Measurements from ENCODE around the gene PSG11. TPM values are rescaled to one million over a fixed set of nuclear protein-coding genes. Genes with fewer than 3 reads are reported as not detected.
"Not testable (repeated sequence)": the region's sequence is repeated elsewhere in the genome, so short reads cannot be mapped to it uniquely, and the experiment has no call there.

Gene PSG11
- not detected in 2 replicates for total RNA-seq (2014; rRNA removed)
- polyA plus RNA-seq (2012), result not detected

DNA sequence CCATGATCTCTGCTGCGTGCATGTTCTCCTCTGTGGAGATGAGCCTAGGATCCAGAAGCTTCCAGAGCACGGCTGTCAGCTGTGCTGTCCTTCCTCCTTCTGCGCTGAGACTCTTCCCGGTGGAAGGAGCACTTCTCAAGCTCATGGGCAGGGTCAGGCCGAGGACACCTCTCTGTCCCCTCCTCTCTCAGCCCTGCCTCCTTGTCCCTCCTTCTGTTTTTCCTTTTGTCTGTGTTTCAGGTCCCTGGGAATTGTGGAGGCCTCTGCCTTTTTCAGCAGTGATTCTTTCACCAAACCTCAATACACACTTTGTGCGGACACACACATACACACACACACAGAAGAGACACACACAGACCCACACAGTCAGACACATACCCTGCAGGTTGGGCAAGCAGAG, at the start of gene PSG11:
Gene PSG11 (minus strand): TSS at position 101 of the 400 bp plus-strand sequence. CDS start 97 bp downstream, at position 4.
- not testable (repeated sequence) for DNase-seq (ENCODE audit: low read depth)

DNA sequence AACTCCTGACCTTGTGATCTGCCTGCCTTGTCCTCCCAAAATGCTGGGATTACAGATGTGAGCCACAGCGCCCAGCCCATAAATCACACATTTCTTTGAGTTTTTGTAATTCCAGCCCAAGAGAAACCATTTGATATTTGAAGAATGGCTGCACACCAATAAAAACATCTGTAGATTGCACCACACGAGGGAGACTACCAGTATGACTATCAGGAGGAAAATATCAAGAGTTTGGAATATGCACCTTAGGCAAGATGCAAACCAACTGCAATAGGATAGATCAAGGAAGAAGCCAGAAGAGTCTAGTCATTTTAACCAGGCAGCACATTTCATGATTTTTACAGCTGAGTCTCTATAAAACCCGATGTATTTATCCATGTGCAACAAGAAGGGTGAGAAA, 36.1 kb upstream of the PSG11 start:
- not testable (repeated sequence) for DNase-seq (ENCODE audit: low read depth)

DNA sequence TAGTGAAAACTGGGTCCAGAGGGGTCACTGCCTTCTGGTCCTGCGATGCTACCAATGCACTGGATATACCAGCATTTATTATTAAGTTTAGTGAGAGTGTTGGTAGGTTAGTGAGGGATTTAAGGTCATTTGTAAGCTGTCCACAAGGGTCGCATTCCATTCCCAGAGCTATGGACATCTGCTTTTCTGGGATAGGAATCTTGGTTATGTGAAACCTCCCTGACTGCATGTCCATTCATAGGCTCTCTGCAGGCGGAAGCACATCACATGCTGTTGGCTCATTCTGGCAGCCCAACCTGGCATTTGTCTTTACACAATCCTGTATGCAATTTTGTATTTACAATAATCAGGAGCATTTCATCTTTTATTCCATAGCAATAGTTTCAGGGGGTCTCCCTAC, 35.1 kb upstream of the PSG11 start:
- peak; percentile 21 for DNase-seq (ENCODE audit: low read depth)

DNA sequence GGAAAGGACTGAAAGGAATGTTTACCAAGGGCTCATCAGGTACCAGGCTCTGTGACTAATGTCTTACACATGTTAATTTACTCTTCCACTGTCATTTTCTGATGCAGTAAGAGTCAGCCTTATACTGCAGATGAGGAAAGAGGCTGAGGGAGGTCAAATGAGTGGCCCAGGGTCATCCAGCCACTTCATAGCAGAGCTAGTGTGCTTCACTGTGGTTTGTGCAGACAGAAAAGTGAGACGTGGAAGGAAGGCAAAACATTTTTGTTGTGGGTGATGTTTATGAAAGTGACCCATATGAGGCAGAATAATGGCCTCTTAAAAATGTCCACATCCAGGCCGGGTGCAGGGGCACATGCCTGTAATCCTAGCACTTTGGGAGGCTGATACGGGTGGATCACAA, 34.0 kb upstream of the PSG11 start:
- peak; percentile 17 for DNase-seq (ENCODE audit: low read depth)

DNA sequence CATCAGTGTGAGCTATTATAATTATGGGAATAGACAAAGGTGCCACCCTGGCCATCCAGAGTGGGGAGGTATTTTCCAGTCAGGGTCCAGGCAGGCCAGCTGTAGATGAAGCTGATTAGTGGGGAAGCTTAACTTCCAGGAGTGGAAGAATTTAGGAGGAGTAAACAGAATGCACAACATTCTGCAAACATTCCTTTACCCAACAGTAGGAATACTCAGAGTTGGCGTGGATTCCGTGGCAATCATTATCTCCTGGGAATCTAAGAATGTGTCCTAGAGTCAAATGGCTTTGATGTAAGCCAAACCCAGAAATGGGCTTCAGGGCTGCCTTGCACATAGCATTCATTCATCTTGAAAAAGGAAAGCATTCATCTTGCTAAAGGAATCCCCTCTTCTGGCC, 33.2 kb upstream of the PSG11 start:
- not testable (repeated sequence) for DNase-seq (ENCODE audit: low read depth)

DNA sequence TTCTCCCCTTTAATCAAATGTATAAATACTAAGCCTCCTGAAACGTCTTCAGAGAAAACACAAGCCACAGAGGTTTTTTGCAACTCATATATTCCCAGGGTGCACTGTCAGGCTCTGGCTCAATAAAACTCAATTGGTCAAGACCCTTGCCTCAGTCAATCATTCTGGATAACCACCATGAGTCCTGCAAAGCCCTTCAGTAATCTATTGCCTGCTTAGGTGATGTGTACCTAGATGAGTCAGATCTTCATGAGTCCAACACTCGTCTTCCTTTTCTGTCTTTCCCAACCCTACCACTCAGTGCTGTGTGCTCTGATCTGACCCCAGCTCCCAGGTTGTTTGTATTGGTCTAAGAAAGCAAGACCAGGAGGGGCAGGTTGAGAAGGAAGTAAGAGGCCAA, 32.2 kb upstream of the PSG11 start:
- not testable (repeated sequence) for DNase-seq (ENCODE audit: low read depth)

DNA sequence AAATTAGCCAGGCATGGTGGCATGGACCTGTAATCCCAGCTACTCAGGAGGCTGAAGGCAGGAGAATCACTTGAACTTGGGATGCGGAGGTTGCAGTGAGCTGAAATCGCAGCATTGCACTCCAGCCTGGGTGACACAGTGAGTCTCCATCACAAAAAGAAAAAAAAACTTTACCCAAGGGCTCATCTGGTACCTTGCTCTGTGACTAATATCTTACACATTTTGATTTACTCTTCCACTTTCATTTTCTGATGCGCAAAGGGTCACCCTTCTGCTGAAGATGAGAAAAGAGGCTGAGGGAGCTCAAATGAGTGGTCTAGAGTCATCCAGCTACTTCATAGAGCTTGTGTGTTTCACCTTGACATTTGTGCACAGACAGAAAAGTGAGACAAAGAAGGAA, 21.7 kb upstream of the PSG11 start:
- not testable (repeated sequence) for DNase-seq (ENCODE audit: low read depth)

DNA sequence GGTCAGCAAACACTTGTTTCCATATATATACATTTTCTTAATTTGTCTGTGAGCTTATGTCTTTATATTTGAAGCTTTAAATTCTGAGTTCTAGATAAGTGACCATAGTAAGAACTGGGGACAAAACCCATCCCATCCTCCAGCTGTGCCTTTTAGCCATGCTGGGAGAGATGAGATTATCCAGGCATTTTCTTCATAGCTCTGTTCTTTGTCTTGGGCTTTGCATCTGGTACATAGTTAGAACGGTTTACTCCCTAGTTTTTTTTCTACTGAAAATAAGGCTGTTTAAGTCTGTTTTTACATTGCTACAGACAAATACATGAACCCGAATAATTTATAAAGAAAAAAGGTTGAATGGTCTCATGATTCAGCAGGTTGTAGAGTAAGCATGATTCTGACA, 20.3 kb upstream of the PSG11 start:
- not testable (repeated sequence) for DNase-seq (ENCODE audit: low read depth)

DNA sequence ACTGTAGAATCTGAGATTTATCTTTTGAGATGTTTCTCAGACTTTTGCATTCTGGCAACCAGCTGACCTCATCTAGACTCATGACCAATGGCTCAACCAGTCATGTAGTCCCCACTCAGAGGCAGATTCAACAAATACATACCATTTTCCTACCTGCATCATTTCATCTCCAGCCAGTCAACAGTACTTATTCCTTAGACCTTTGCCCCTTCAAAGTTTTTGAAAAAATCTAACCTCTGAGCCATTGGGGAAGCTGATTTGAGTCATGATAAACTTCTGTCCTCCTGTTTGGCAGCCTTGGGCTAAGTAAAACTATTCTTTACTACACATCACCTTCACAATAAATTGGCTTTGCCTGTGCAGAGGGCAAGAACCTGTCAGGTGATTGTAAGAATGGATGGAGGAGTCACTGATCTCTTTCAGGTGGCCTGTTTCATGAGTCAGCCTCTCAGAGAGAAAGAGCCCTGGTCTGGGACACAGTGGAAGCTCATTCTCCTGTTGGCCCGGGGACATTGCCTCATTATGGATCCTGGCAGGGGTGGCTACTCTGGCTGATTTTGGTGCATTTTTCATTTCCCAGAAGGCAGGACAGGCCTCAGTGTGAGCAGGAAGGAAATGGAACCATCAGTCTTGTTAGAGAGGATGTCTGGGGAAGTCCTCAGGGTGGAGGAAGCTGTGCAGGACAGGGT, 17.4 kb upstream of the PSG11 start:
- DNase-seq (ENCODE audit: low read depth), result not testable (repeated sequence)

DNA sequence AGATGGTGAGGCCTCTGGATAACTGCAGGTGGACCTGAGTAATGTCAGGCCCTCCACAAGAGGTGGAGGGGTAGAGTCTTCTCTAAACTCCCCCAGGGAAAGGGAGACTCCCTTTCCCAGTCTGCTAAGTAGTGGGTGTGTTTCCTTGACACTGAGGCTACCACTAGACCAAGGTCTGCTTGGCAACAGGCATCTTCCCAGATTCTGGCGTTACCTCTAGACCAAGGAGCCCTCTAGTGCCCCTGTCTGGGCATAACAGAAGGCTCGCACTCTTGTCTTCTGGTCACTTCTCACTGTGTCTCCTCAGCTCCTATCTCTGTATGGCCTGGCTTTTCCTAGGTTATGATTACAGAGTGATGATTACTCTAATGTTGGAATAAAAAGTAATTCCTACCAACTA, 5.4 kb upstream of the PSG11 start:
- peak; percentile 29 for DNase-seq (ENCODE audit: low read depth)

DNA sequence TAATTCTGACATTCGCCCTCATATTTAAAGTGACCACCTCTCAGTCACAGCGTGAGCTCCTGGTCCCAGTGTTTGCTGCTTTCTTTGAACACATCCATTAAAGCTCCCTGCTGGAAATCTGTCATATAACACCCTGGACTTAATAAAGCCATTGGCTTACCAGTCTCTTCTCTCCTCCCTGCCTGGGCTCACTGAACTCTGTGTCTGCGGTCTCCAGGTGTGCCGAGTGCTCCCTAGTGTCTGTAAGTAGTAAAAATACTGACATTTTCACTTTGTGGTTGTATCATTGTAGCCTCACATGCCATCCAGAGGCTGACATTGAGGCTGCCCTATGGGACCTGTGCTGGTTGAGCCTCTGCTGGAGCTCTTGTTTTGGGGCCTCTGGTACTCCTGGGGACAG, 2.6 kb upstream of the PSG11 start:
- DNase-seq (ENCODE audit: low read depth), result no peak

DNA sequence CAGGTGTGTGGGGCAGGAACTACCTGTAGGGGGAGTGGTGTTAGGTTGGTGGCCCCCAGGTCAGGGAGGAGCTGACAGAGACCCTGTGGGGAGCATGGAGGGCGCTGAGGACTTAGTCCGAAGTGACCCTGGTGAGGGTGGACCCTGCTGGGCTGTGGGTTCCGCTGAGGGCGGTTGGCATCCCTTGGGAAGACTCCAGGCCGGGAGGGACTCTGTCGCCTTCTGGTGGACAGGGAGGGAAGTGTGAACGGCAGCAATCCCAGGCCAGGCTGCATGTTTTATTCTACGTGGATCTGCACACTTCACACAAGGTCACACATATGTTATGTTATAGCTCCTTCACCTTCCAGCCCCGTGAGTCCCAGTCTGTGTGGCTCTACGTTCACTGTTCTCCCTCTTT, 1.7 kb upstream of the PSG11 start:
- not testable (repeated sequence) for DNase-seq (ENCODE audit: low read depth)

DNA sequence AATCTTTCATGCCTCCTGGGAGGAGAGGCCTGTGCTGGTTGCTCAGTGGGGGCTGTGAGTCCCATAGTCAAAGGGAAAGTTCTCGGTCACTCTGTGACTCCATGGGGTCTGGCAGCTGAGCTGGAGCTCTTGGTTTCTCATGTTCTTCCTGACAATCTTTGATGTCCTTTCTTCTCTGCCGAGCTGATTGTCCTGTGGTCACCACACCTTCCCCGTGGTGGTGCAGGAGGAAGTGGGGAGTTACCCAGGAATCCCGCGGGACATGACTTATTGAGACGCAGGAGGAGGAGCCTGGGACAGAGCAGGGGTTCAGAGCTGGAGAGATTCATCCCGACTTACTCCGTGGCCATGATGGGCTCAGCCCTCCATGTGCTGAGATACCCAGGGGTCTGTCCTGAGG, 792 bp upstream of the PSG11 start:
- DNase-seq (ENCODE audit: low read depth), result not testable (repeated sequence)

DNA sequence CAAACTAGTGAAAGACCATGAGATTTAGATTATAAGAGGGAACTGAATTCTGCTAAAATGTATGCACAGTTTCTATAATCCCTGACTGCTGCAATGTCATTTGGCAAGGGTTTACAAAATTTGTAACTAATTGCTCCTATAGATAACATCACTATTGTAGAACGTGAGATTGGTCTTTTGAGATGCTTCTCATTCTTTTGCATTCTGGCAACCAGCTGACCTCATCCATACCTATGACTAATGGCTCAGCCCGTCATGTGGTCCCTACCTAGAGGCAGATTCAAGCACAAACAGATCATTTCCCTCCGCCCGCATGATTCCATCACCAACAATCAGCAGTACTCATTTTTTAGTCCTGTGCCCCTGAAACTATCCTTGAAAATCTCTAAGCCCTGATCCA, 4.2 kb downstream of the PSG11 start:
- peak; percentile 65 for DNase-seq (ENCODE audit: low read depth)

DNA sequence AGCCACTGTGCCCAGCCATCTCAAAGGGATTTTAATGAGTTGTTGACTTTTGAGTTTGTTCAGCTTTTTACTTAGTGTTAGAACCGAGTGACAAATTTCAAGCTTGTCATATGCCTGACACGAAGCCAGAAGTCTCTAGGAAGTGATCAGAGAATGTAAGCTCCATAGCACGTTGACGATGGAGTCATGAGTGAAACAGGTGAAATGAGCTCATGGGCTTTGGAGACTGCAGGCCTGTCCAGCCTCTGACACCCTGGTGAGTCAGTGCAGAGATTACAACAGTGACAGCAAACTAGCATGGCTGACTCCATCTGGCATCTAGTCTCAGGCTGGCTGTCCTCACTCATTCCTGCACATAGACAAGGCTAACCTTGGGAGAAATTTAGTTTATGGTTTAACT, 4.6 kb downstream of the PSG11 start:
- peak; percentile 82 for DNase-seq (ENCODE audit: low read depth)

DNA sequence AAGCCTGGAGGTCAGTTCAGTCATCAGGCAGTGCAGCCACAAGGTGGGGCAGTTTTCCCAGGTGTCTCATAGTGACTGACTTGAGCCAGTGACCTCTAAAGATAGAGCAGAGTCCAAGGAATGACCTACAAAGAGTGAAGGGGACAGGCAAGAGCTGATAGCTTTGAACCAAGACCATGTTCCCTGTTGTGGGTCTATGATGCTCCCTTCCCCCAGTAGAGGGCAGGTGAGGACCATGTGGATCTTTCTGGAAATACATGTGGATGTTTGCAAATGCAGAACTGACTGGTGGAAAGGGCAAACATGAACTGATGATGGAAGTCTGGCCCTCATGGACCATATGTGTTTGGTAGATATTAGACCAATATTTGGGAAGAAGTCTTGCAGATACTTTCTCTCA, 6.7 kb downstream of the PSG11 start:
- peak; percentile 20 for DNase-seq (ENCODE audit: low read depth)

DNA sequence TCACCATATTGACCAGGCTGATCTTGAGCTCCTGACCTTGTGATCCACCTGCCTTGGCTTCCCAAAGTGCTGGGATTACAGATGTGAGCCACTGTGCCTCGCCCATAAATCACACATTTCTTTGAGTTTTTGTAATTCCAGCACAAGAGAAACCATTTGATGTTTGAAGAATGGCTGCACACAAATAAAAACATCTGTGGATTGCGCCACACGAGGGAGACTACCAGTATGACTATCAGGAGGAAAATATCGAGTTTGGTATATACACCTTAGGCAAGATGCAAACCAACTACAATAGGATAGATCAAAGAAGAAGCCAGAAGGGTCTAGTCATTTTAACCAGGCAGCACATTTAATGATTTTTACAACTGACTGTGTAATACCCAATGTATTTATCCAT, 20.4 kb downstream of the PSG11 start:
- DNase-seq (ENCODE audit: low read depth), result not testable (repeated sequence)

DNA sequence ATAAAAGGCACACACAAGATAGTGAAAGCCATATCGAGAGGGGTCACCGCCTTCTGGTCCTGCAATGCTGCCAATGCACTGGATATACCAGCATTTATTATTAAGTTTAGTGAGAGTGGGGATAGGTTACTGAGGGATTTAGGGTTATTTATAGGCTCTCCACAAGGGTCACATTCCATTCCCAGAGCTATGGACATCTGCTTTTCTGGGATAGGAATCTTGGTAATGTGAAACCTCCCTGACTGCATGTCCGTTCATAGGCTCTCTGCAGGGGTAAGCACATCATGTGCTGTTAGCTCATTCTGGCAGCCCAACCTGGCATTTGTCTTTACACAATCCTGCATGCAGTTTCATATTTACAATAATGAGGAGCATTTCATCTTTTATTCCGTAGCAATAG, 21.4 kb downstream of the PSG11 start:
- DNase-seq (ENCODE audit: low read depth), result peak; percentile 52

DNA sequence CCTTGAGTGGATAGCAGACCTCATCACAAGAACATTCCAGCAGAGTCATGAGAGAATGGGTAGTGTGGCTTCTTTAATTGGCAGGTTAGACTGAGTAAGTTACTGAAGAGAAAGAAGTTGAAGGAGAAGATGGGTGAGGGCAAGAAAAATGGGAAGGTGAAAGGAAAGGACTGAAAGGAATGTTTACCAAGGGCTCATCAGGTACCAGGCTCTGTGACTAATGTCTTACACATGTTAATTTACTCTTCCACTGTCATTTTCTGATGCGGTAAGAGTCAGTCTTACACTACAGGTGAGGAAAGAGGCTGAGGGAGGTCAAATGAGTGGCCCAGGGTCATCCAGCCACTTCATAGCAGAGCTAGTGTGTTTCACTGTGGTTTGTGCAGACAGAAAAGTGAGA, 22.6 kb downstream of the PSG11 start:
- not testable (repeated sequence) for DNase-seq (ENCODE audit: low read depth)

DNA sequence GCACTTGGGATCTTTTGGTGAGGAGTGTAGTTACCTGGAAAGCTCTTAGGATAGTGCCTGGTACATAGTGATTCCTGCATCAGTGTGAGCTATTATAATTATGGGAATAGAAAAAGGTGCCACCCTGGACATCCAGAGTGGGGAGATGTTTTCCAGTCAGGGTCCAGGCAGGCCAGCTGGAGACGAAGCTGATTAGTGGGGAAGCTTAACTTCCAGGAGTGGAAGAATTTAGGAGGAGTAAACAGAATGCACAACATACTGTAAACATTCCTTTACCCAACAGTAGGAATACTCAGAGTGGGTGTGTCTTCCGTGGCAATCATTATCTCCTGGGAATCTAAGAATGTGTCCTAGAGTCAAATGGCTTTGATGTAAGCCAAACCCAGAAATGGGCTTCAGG, 23.3 kb downstream of the PSG11 start:
- not testable (repeated sequence) for DNase-seq (ENCODE audit: low read depth)

DNA sequence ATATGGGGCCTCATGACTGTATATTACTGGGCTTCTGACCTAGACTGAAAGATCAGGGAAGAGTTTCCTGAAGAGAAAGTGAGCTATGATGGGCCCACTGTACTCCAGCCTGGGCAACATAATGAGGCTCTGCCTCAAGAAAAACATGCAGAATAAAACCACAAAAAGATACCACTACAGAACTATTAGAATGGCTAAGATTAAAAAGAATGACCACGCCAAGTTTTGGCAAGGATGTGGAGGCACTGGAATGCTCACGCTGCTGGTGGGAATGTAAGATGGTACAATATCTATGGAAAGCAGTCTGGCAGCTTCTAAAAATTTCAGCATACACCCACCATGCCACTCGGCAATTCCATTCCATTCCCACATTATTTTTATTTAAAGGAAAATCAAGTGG, 30.1 kb downstream of the PSG11 start:
- not testable (repeated sequence) for DNase-seq (ENCODE audit: low read depth)

DNA sequence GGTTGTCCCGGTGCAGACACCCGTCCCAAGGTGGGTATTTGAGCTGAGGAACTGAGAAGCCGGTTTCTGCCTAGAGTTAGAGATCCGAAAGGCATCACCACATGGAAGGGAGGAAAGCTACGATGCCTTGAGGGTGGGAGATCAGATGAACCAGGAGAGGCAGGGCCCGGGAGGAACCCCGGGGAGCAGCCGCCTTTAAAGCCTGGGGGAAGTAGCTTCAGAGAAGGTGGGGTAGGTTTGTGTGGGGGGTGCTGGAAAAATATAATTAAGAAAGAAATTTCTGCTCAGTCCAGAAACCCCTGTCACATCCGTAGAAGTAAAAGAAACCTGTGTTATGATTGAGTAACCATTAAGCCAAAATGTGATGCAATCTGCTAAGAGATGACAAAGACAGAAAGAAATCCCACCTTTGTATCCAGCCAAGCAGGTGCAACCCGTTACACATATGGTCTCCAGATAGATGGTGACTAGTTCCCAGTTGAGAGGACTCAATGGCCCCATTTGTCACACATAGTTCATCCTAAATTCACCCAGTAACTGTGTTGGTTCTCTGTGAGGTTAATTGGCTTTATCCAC, 34.2 kb downstream of the PSG11 start:
- not testable (repeated sequence) for DNase-seq (ENCODE audit: low read depth)

DNA sequence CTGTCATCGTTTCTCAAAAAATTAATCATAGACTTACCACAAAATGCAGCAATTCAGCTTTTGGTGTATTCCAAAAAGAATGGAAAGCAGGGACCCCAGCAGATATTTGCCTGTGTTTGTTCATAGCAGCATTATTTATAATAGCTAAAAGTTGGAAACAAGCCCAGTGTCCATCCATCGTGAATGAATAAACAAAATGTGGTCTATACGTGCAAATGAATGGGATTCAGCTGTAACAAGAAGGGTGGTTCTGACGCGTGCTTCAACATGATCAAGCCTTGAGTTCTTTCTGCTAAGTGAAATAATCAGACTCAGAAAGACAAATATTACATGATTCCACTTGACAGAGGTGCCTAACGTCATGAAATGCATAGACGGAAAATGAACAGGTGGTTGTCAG, 36.4 kb downstream of the PSG11 start:
- no peak for DNase-seq (ENCODE audit: low read depth)
